DOHH2 (cell line): ENCODE data around the gene VTI1A.

Source experiments
- H3F3A ChIP-seq: fragments of 200-600 bp; sonication (generic), shearing (Covaris generic); 2 replicates; pipeline ENCODE4 v1.6.0; 2016; ENCODE audit warnings: antibody characterized with exemption, mild to moderate bottlenecking; ENCODE audit not compliant: control insufficient read depth, insufficient read depth
- H3K27ac ChIP-seq: fragments of 200-600 bp; sonication (generic); 2 replicates; pipeline ENCODE4 v1.5.1; 2014; ENCODE audit warnings: low read depth, mild to moderate bottlenecking, low read length, moderate library complexity
- H3K27me3 ChIP-seq: fragments of 200-600 bp; sonication (generic); 2 replicates; pipeline ENCODE4 v1.6.1; 2014; ENCODE audit warnings: mild to moderate bottlenecking, low read length, mixed read lengths; ENCODE audit not compliant: control insufficient read depth
- H3K36me3 ChIP-seq: fragments of 200-600 bp; sonication (generic); 2 replicates; pipeline ENCODE4 v1.6.1; 2014; ENCODE audit warnings: mild to moderate bottlenecking, low read length, moderate library complexity, mixed read lengths; ENCODE audit not compliant: control insufficient read depth
- H3K4me1 ChIP-seq: fragments of 200-600 bp; sonication (generic); 2 replicates; pipeline ENCODE4 v1.6.1; 2014; ENCODE audit warnings: mild to moderate bottlenecking, low read length, mixed read lengths; ENCODE audit not compliant: control insufficient read depth
- H3K4me2 ChIP-seq: fragments of 200-600 bp; sonication (generic); 2 replicates; pipeline ENCODE4 v1.6.0; 2014; ENCODE audit warnings: mild to moderate bottlenecking, low read length, moderate library complexity
- H3K4me3 ChIP-seq: fragments of 200-600 bp; sonication (generic); 2 replicates; pipeline ENCODE4 v1.5.1; 2014; ENCODE audit warnings: mild to moderate bottlenecking, low read length, mixed read lengths
- H3K79me2 ChIP-seq: fragments of 200-600 bp; sonication (generic); 2 replicates; pipeline ENCODE4 v1.6.1; 2014; ENCODE audit warnings: mild to moderate bottlenecking, low read length, mixed read lengths; ENCODE audit not compliant: control insufficient read depth
- H3K9me2 ChIP-seq: fragments of 200-600 bp; sonication (generic); replicated peaks from 2 replicates; pipeline ENCODE4 v1.6.1; 2014; ENCODE audit warnings: mild to moderate bottlenecking, low read length, mixed read lengths; ENCODE audit not compliant: control insufficient read depth
- H3K9me3 ChIP-seq: fragments of 200-600 bp; sonication (generic); 2 replicates; pipeline ENCODE4 v1.6.1; 2014; ENCODE audit warnings: antibody characterized with exemption, low read length, mixed read lengths; ENCODE audit not compliant: control insufficient read depth, insufficient read depth
- H4K20me1 ChIP-seq: fragments of 200-600 bp; sonication (generic); 2 replicates; pipeline ENCODE4 v1.6.0; 2014; ENCODE audit warnings: low read depth, mild to moderate bottlenecking, antibody characterized with exemption, low read length, moderate library complexity; ENCODE audit not compliant: control insufficient read depth, insufficient read depth
- EZH2phosphoT487 ChIP-seq: fragments of 200-600 bp; sonication (generic); IDR thresholded peaks from 2 replicates; pipeline ENCODE4 v1.6.1; 2017; ENCODE audit warnings: borderline replicate concordance, mild to moderate bottlenecking, antibody characterized with exemption, low read length, moderate library complexity, mixed read lengths
- TF ChIP-seq, protein P1 (sequence below): fragments of 200-600 bp; sonication (generic); IDR thresholded peaks from one replicate; pipeline ENCODE4 v1.5.1; 2014; ENCODE audit warnings: antibody characterized with exemption, mild to moderate bottlenecking, low read depth, low read length; ENCODE audit not compliant: poor library complexity, severe bottlenecking

The VTI1A gene

DNA sequence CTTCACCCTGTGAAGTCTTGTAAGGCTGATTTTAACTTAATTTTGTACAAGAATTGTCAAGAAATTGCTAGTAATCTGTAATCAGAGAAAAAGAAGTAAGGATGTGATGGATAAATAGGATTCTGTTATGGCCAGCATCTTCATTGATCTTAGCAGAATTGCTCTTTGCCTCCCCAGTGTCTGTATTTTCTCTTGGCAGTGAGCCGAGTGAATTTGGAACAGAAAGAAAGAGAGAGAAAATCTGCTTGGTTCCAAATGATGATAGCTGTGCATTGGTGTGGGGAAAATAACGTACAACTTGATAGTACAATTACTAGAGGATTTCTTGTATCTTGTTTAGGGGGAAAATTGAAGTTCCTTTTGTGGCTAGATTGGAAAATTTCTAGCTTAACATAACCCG is 34.6 kb downstream of the VTI1A start:
- Histone ChIP-seq H3K4me1 (no peaks in the 10 kb centered on the region), H3K27ac (no peak overlapping the region), H3K9me2 (no peaks in the 10 kb centered on the region), H4K20me1 (peaks cover 6% of the 10 kb centered on the region; the same call in 1 of the 2 replicates), H3K4me3 (no peak overlapping the region), H3F3A (no peaks in the 10 kb centered on the region), H3K36me3 (no peaks in the 10 kb centered on the region), H3K9me3 (no peaks in the 10 kb centered on the region), H3K79me2 (no peaks in the 10 kb centered on the region), H3K4me2 (no peak overlapping the region), H3K27me3 (no peaks in the 10 kb centered on the region)
- TF ChIP-seq, protein P1, sequence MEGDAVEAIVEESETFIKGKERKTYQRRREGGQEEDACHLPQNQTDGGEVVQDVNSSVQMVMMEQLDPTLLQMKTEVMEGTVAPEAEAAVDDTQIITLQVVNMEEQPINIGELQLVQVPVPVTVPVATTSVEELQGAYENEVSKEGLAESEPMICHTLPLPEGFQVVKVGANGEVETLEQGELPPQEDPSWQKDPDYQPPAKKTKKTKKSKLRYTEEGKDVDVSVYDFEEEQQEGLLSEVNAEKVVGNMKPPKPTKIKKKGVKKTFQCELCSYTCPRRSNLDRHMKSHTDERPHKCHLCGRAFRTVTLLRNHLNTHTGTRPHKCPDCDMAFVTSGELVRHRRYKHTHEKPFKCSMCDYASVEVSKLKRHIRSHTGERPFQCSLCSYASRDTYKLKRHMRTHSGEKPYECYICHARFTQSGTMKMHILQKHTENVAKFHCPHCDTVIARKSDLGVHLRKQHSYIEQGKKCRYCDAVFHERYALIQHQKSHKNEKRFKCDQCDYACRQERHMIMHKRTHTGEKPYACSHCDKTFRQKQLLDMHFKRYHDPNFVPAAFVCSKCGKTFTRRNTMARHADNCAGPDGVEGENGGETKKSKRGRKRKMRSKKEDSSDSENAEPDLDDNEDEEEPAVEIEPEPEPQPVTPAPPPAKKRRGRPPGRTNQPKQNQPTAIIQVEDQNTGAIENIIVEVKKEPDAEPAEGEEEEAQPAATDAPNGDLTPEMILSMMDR, result no peak
- TF ChIP-seq EZH2phosphoT487, result no peak

GRCh38 chr10:112484399-112484798 is 37.4 kb downstream of the VTI1A start:
- Histone ChIP-seq H3K4me3 (no peak overlapping the region), H3K4me1 (no peaks in the 10 kb centered on the region), H3K9me2 (no peaks in the 10 kb centered on the region), H3K27ac (no peak overlapping the region), H3K79me2 (no peaks in the 10 kb centered on the region), H3K4me2 (no peak overlapping the region), H4K20me1 (0 out of 2 replicates have a peak, but pooled peaks cover 3% of the 10 kb centered on the region), H3K27me3 (no peaks in the 10 kb centered on the region), H3K9me3 (no peaks in the 10 kb centered on the region), H3F3A (no peaks in the 10 kb centered on the region), H3K36me3 (no peaks in the 10 kb centered on the region)
- TF ChIP-seq, protein P1, result no peak
- TF ChIP-seq EZH2phosphoT487, result no peak

GRCh38 chr10:112487964-112488363 is 40.9 kb downstream of the VTI1A start:
- Histone ChIP-seq H3K79me2 (no peaks in the 10 kb centered on the region), H3F3A (no peaks in the 10 kb centered on the region), H3K4me3 (no peak overlapping the region), H3K4me1 (no peaks in the 10 kb centered on the region), H3K36me3 (no peaks in the 10 kb centered on the region), H3K9me2 (no peaks in the 10 kb centered on the region), H3K27me3 (no peaks in the 10 kb centered on the region), H3K9me3 (no peaks in the 10 kb centered on the region), H4K20me1 (0 out of 2 replicates have a peak, but pooled peaks cover 3% of the 10 kb centered on the region), H3K27ac (no peak overlapping the region), H3K4me2 (no peak overlapping the region)
- no peak for TF ChIP-seq EZH2phosphoT487
- TF ChIP-seq, protein P1, result no peak

GRCh38 chr10:112490545-112490944 is 43.5 kb downstream of the VTI1A start:
- Histone ChIP-seq H3K9me3 (no peaks in the 10 kb centered on the region), H3K4me1 (no peaks in the 10 kb centered on the region), H3K36me3 (no peaks in the 10 kb centered on the region), H3K9me2 (no peaks in the 10 kb centered on the region), H3K27me3 (no peaks in the 10 kb centered on the region), H3K4me2 (no peak overlapping the region), H3K79me2 (no peaks in the 10 kb centered on the region), H3F3A (no peaks in the 10 kb centered on the region), H4K20me1 (no peaks in the 10 kb centered on the region), H3K4me3 (no peak overlapping the region), H3K27ac (no peak overlapping the region)
- TF ChIP-seq, protein P1, result no peak
- TF ChIP-seq EZH2phosphoT487, result no peak
